H1 (cell line): ENCODE data around the gene DEDD2. TPM values are rescaled to one million over a fixed set of nuclear protein-coding genes. Genes with fewer than 3 reads are reported as not detected.

Experiments
- BRCA1 ChIP-seq: IDR thresholded peaks from 2 replicates; pipeline ENCODE4 v1.6.1; 2012; ENCODE audit warnings: low read depth, low read length, improper control_type of control experiment
- CEBPB ChIP-seq: IDR thresholded peaks from 2 replicates; pipeline ENCODE4 v1.6.1; 2012; ENCODE audit warnings: low read depth, low read length
- CREB1 ChIP-seq: IDR thresholded peaks from 2 replicates; pipeline ENCODE4 v1.6.1; 2012; ENCODE audit warnings: inconsistent platforms
- MAX ChIP-seq: IDR thresholded peaks from 2 replicates; pipeline ENCODE4 v1.6.1; 2012; ENCODE audit warnings: inconsistent platforms
- SAP30 ChIP-seq: fragments of 300-600 bp; sonication (generic); IDR thresholded peaks from 2 replicates; pipeline ENCODE4 v1.7.1; 2012; ENCODE audit warnings: low read length, moderate library complexity, mild to moderate bottlenecking, inconsistent platforms; ENCODE audit not compliant: insufficient read depth, insufficient replicate concordance
- SP1 ChIP-seq: IDR thresholded peaks from 2 replicates; pipeline ENCODE4 v1.6.1; 2011; ENCODE audit warnings: low read depth, low read length
- SP2 ChIP-seq: IDR thresholded peaks from 2 replicates; pipeline ENCODE4 v1.6.1; 2012; ENCODE audit warnings: mild to moderate bottlenecking, low read length, inconsistent platforms
- SUZ12 ChIP-seq: fragments of 200-600 bp; sonication (generic); IDR thresholded peaks from 2 replicates; pipeline ENCODE4 v1.6.1; 2012; ENCODE audit warnings: mild to moderate bottlenecking, inconsistent platforms, low read length, moderate library complexity, mixed read lengths
- TCF12 ChIP-seq: IDR thresholded peaks from 2 replicates; pipeline ENCODE4 v1.6.1; 2011; ENCODE audit warnings: low read depth, mild to moderate bottlenecking, low read length
- polyA plus RNA-seq, 7 experiments: library from polyadenylated mRNA; depleted of rRNA in 3 of 7; stranded (reverse) in 5 of 7; unstranded in 2 of 7; fragments of >200 nt in 5 of 7; fragments of 200-250 nt in 2 of 7; gene quantifications; 1 replicate in 5 of 7; 2 replicates in 1 of 7; 4 replicates in 1 of 7; pipeline versions ENCODE4 v1.2.1 to v1.2.3, GENCODE V29; 2011 to 2013; ENCODE audit warnings: missing spikeins in 2 of 7, mixed read lengths in 2 of 7
- total RNA-seq: library from RNA; stranded (reverse); fragmentation: NEBNext Ultra II Directional; extraction: Animal tissue kit (Norgen Biotek cat#: 25700); gene quantifications from 2 replicates; pipeline ENCODE4 v1.2.1, GENCODE V29; 2021

The DEDD2 gene
- total and polyA plus RNA-seq, 2 of the 8 experiments (the other 6 are each of a cell fraction or from before 2014, with no cell fraction given): 37.8 to 65.0 TPM

GRCh38 chr19:42197375-42197817 is 20.1 kb downstream of the DEDD2 start (continued):
- TF ChIP-seq TCF12 (peak; percentile 93; the same call in 1 of the 2 replicates), BRCA1 (no peak), SUZ12 (no peak), SP1 (peak; percentile 80), CREB1 (no peak), SP2 (no peak), MAX (no peak), CEBPB (no peak), SAP30 (no peak)
- TF ChIP-seq, all 59 proteins: peak for 8
